DMS53 treated with DMSO at 0.1 percent for 48 hours (cell line): Measurements from ENCODE around the gene KHSRP.
"Not testable (repeated sequence)": the region's sequence is repeated elsewhere in the genome, so short reads cannot be mapped to it uniquely, and the experiment has no call there.

Experiments used
- DNase-seq: peaks from one replicate; lab custom pipeline; 2025; ENCODE audit not compliant: unreplicated experiment; lab: John Stamatoyannopoulos, UW

Gene KHSRP

GRCh38 chr19:6418562-6418932 lies 6.1 kb downstream of the KHSRP start:
- DNase-seq: no peak

DNA sequence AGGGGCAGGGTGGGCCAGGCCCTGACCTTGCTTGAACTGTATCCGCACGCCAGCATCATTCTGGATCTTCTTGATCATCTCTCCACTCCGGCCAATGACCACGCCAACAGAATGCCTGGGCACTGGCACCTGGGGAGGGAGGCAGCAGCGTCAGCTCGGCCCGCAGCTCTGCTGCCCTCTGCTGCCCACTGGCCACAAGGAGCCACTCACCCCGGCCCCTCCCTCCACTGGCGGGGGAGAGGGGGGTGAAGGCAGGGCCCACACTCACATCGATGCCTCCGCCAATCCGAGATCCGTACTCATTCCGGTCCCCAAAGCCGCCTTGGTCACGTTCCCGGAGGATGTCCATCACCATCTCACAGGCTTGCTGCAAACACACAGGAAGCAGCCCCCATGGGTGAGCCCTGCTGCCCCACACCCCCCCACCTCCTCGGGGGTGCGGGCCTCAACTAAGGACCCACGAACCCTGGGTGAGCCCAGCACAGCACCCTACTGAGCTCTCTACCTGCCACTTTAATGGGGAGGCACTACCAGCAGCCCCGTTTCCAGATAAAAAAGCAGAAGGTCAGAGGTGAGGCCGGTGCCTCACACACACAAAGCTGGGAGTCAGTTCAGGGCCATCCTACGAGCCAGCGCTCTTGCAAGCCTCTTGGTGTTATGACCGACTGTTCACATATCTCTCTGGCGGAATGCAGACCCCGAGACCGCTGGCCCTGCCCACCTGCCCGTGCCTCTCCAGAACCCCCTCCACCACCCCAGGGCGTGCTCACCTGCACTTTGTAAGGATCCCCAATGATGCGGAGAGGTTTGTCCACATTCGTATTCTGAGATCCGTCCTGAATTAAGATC lies 6.7 kb downstream of the KHSRP start:
- no peak for DNase-seq

- DNase-seq: no peak
These were observed 7.8 kb downstream of the KHSRP start for GRCh38 chr19:6416658-6417405.

DNA sequence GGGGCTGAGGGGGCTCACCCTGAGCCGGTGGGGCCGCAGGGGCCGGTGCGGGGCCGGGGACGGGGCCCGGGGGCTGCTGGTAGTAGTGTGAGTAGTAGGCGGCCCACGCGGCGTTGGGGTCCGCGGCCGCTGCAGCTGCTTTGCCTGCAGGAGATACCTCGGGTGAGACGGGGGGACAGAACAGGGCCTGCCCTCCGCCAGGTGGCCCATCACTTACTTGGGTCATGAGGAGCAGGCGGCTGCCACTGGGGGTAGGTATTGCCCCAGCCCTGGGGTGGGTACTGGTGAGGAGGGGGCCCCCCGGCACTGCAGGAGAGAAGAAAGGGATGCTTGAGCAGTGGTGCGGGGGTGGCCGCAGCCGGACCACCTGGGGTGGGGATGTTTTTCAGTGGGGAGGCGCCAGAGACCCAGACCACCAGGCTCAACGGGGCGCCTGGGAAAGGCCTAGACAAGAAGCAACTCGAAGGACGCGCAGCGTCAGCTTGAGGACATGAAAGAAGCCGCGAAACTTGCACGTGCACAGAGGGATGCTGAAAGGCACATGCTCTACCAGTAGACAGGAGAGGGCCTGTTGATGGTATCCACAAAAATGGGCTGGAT lies 8.9 kb downstream of the KHSRP start:
- no peak for DNase-seq

DNA sequence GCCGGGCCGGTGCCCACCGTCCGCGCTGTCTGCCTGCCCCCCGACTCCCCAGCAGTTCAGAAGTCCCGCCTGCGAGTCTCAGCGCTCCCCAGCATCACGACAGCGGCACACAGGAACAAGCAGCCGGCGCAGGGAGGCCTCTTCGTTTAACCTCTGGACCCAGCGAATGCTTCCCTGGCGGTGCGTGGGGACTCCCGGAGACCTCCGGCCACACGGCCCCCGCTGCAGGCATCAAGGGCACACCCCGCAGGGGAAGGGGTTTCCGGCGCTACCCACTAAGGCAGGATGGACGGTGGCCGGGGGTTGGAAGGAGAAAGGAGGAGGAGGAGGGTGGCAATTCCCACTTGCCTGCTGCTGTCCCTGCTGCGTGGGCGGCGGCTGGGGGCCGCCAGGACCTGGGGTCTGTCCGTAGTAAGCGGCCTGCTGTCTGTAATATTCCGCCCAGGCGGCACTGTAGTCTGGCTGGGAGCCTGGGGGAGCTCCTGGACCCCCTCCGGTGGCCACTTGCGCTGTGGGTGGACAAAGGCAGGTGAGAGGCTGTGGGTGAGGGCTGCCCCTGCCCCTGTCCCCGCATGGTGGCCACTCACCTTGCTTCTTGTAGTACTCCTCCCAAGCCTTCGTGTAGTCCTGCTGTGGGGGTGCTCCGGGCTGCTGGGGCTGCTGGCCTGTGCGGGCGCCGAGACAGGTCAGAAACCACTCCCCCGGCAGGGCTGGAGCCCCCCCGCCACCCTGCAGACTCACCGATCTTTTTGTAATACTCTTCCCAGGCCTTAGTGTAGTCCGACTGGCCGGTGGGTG lies 9.6 kb downstream of the KHSRP start:
- no peak for DNase-seq

GRCh38 chr19:6413721-6414643 lies 10.6 kb downstream of the KHSRP start:
- DNase-seq: no peak

DNA sequence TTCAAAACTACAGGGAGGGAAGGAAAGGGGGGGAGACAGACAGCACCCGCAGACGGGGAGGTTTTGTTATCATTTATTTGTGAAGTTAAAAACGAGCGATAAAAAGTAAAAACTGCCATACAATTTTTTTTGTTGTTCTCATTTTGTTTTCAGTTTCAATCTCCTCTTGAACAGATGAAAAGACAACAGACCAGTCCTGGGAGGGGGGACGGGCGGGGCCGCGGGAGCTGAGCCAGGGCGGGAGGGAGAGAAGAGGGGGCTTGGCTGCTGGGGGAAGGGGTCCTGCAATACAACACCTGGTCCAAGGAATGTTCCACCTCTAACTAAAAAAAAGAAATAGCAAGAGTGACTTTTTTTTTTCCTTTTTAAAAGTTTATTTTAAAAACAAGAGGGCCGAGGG lies 11.3 kb downstream of the KHSRP start:
- no peak for DNase-seq

- DNase-seq: no peak
These were observed 12.0 kb downstream of the KHSRP start for GRCh38 chr19:6412447-6413091.

GRCh38 chr19:6412061-6412446 lies 12.6 kb downstream of the KHSRP start:
- no peak for DNase-seq

DNA sequence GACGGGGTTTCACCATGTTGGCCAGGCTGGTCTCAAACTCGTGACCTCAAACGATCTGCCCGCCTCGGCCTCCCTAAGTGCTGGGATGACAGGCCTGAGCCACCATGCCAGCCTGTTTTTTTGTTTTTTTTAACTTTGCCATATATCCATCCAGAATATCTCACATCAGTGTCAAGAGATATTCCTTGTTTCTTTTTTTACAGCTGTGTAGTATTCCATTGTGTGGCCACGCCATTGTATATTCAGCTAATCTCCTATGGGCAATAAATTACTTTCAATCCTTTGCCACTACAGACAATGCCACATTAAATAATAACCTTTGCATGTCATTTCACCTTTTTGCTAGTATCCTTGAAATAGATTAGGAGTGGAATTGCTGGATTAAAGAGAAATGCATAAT lies 15.3 kb downstream of the KHSRP start:
- DNase-seq: no peak

DNA sequence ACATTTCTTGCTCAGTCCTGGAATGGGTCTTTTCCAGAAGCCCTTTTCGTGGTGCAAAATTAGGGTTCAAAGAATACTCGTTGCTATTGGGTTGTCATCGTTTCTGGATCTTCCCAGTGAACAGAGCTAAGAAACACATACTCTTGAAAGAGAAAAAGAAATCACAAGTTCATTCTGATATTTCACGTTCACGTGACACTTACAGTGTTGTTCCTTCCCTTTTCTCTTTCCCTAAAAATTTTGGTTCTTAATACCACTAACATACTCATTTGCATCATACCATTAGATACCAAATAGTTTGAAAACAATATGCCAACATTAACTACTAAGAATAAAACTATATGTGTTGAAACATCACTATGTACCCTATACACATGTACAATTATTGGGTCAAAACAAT lies 18.2 kb downstream of the KHSRP start:
- no peak for DNase-seq

DNA sequence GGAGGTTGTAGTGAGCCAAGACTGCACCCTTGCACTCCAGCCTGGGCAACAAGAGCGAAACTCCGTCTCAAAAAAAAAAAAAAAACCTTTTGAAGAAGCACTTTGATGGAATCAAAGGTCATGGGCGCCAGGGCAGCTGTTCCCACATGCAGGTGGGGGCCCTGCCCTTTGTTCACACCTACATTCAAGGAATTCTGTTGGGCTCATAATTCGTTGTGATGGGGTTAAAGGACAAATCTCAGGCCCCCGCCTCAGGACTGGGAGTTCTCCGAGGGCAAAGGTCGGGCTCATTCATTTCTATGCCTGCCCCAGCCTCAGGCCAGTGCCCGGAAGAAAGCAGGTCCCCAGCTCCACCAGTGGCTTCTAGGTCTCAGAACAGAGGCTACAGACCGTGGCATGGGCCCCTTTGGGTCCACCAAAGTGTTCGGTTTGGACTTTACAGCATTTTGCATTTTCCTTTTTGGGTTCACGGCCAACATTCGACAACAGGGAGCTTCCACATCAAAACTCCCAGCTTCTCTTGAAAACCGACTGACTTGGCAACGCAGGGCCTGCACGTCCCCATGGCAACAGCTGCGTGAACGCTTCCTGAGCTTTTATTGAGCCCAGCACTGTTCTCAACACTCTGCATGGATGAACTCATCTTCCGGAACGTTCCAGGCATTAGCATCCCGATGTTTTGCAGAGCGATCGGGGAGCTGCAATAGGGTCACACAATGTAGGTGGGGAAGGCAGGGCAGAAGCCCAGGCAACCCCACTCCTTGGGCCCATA lies 21.6 kb downstream of the KHSRP start:
- no peak for DNase-seq

DNA sequence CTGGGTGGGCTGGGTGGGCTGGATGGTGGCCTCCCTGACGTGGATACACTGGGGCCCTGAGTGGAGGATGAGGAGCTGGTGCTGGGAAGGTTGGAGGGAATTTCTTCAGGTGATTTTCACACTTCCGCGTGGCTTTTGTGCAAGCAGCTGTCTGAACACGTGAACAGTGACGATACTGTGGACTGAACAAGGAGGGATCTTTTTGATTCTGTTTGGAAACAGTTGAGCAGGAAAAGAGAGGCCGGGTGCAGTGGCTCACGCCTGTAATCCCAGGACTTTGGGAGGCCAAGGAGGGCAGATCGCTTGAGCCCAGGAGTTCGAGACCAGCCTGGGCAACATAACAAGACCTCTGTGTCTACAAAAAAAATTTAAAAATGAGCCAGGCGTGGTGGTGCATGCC lies 22.6 kb downstream of the KHSRP start:
- no peak for DNase-seq

GRCh38 chr19:6400062-6400944 lies 24.3 kb downstream of the KHSRP start:
- DNase-seq: not testable (repeated sequence)

- DNase-seq: no peak
These were observed 28.3 kb downstream of the KHSRP start for GRCh38 chr19:6396305-6396704.

GRCh38 chr19:6394831-6395230 lies 29.8 kb downstream of the KHSRP start:
- DNase-seq: no peak

- no peak for DNase-seq
These were observed 30.6 kb downstream of the KHSRP start for GRCh38 chr19:6393983-6394412.
